Endodermal cell (in vitro differentiated cells): ENCODE results near the gene COG3. TPM values are rescaled to one million over a fixed set of nuclear protein-coding genes. Genes with fewer than 3 reads are reported as not detected.
A peak's percentile ranks its signal among the peaks of the same experiment; 100 is the strongest.

Experiments
- DNase-seq: peaks from one replicate; pipeline ENCODE4 v3.0.0-alpha.2; 2017
- H3K27ac ChIP-seq: 2 replicates; pipeline ENCODE4 v1.5.1; 2013; ENCODE audit warnings: mild to moderate bottlenecking, low read depth, low read length, moderate library complexity
- H3K27me3 ChIP-seq: 2 replicates; pipeline ENCODE4 v1.6.1; 2013; ENCODE audit warnings: mild to moderate bottlenecking, low read length, moderate library complexity; ENCODE audit not compliant: insufficient read depth, control insufficient read depth, poor library complexity, severe bottlenecking
- H3K36me3 ChIP-seq: 2 replicates; pipeline ENCODE4 v1.7.0; 2013; ENCODE audit warnings: mild to moderate bottlenecking, low read length, moderate library complexity; ENCODE audit not compliant: control insufficient read depth, insufficient read depth
- H3K4me1 ChIP-seq: one replicate; pipeline ENCODE4 v1.7.0; 2013; ENCODE audit warnings: low read length; ENCODE audit not compliant: control insufficient read depth, insufficient read depth
- H3K4me3 ChIP-seq: 2 replicates; pipeline ENCODE4 v1.5.1; 2013; ENCODE audit warnings: mild to moderate bottlenecking, low read length, moderate library complexity
- H3K9ac ChIP-seq: 2 replicates; pipeline ENCODE4 v1.6.1; 2013; ENCODE audit warnings: mild to moderate bottlenecking, low read length, moderate library complexity; ENCODE audit not compliant: poor library complexity, severe bottlenecking; ENCODE audit errors: extremely low read depth
- H3K9me3 ChIP-seq: 2 replicates; pipeline ENCODE4 v1.6.1; 2013; ENCODE audit warnings: mild to moderate bottlenecking, low read length, moderate library complexity; ENCODE audit not compliant: control insufficient read depth
- H3K27ac Mint-ChIP-seq: 2 replicates; pipeline ENCODE4 v1.8.0; 2020; ENCODE audit warnings: mixed read lengths
- H3K27me3 Mint-ChIP-seq: 2 replicates; pipeline ENCODE4 v1.8.0; 2021; ENCODE audit warnings: mild to moderate bottlenecking, mixed read lengths; ENCODE audit not compliant: insufficient read depth
- H3K36me3 Mint-ChIP-seq: 2 replicates; pipeline ENCODE4 v1.8.0; 2020; ENCODE audit warnings: low read depth, mixed read lengths
- H3K4me1 Mint-ChIP-seq: 2 replicates; pipeline ENCODE4 v1.8.0; 2020; ENCODE audit warnings: mixed read lengths
- H3K4me3 Mint-ChIP-seq: 2 replicates; pipeline ENCODE4 v1.8.0; 2020; ENCODE audit warnings: mild to moderate bottlenecking, moderate library complexity, mixed read lengths
- H3K9me3 Mint-ChIP-seq: 2 replicates; pipeline ENCODE4 v1.8.0; 2020; ENCODE audit warnings: mild to moderate bottlenecking, mixed read lengths
- CTCF ChIP-seq: fragments of 200-600 bp; sonication (generic); conservative IDR thresholded peaks from 2 replicates; pipeline ENCODE4 v1.5.0; 2021; ENCODE audit warnings: antibody characterized with exemption, mild to moderate bottlenecking
- WGBS, 2 experiments: methylation state at CpG; one replicate each; pipeline versions ENCODE4 v1.1.5 to v1.1.7; 2013; ENCODE audit warnings: missing lambda C conversion rate in 2 of 2, mixed read lengths in 1 of 2; ENCODE audit not compliant: insufficient coverage in 1 of 2, insufficient read length in 1 of 2; 5-methylcytosine and 5-hydroxymethylcytosine counted together
- total RNA-seq, 2 donors: library from RNA; stranded (reverse); fragmentation: NEBNext Ultra II Directional in 1 of 2; extraction: Animal tissue kit (Norgen Biotek cat#: 25700) in 1 of 2; gene quantifications; 2 replicates in 1 of 2; 3 replicates in 1 of 2; pipeline ENCODE4 v1.2.1, GENCODE V29; 2021

Gene COG3
- total RNA-seq, 2 donors from 2014 or later = 21.8 to 23.8 TPM

GRCh38 chr13:45472171-45472705 lies 7.5 kb downstream of the COG3 start:
- peaks cover 5% of the 10 kb centered on the region for H3K4me1 Mint-ChIP-seq
- H3K4me3 Mint-ChIP-seq = no peak overlapping the region

GRCh38 chr13:45473627-45474026 lies 8.9 kb downstream of the COG3 start:
- Histone ChIP-seq H3K9ac (no peak overlapping the region), H3K27ac (no peak overlapping the region), H3K36me3 (peaks cover 27% of the 10 kb centered on the region), H3K27me3 (no peaks in the 10 kb centered on the region), H3K4me1 (no peaks in the 10 kb centered on the region), H3K4me3 (no peak overlapping the region), H3K9me3 (peaks cover 8% of the 10 kb centered on the region)
- Mint-ChIP-seq H3K27me3 (no peaks in the 10 kb centered on the region), H3K9me3 (peaks cover 2% of the 10 kb centered on the region), H3K36me3 (peaks cover 23% of the 10 kb centered on the region), H3K4me1 (peaks cover 4% of the 10 kb centered on the region), H3K27ac (no peak overlapping the region), H3K4me3 (no peak overlapping the region)
- 67 to 83% methylated on average over 2 of the region's 2 CpGs for WGBS, 2 experiments
- peak; percentile 78 for TF ChIP-seq CTCF
- DNase-seq = peak; percentile 65

More at GRCh38 chr13:45472171-45472705, 7.5 kb downstream of the COG3 start:
- Mint-ChIP-seq H3K27ac (no peak overlapping the region), H3K9me3 (peaks cover 2% of the 10 kb centered on the region), H3K27me3 (no peaks in the 10 kb centered on the region), H3K36me3 (peaks cover 17% of the 10 kb centered on the region)
- Histone ChIP-seq H3K27ac (no peak overlapping the region), H3K27me3 (no peaks in the 10 kb centered on the region), H3K9me3 (peaks cover 8% of the 10 kb centered on the region), H3K4me1 (no peaks in the 10 kb centered on the region), H3K4me3 (no peak overlapping the region), H3K36me3 (peaks cover 19% of the 10 kb centered on the region), H3K9ac (no peak overlapping the region)
- TF ChIP-seq CTCF = no peak
- DNase-seq = no peak

- H3K27ac Mint-ChIP-seq = no peak overlapping the region
- TF ChIP-seq CTCF = no peak
- H3K4me1 ChIP-seq = no peaks in the 10 kb centered on the region
- peaks cover 2% of the 10 kb centered on the region for H3K4me1 Mint-ChIP-seq
- no peak overlapping the region for H3K4me3 Mint-ChIP-seq
- peaks cover 39% of the 10 kb centered on the region for H3K36me3 ChIP-seq
- WGBS, 2 experiments = 96 to 100% methylated on average over 2 to 3 of the region's 3 CpGs
- H3K36me3 Mint-ChIP-seq = peaks cover 31% of the 10 kb centered on the region
- no peak overlapping the region for H3K9ac ChIP-seq
- no peak overlapping the region for H3K27ac ChIP-seq
- no peak overlapping the region for H3K4me3 ChIP-seq
- no peak for DNase-seq
- H3K27me3 ChIP-seq = no peaks in the 10 kb centered on the region
- peaks cover 8% of the 10 kb centered on the region for H3K9me3 ChIP-seq
- peaks cover 2% of the 10 kb centered on the region for H3K9me3 Mint-ChIP-seq
- no peaks in the 10 kb centered on the region for H3K27me3 Mint-ChIP-seq
Measured at GRCh38 chr13:45474584-45475454, 10.1 kb downstream of the COG3 start.
